BE2C (cell line): ENCODE data around the gene TTF2.

Source experiments
- DNase-seq: peaks from one replicate; pipeline ENCODE4 v3.0.0-alpha.2; 2020
- H3K27me3 ChIP-seq: fragments of 250-450 bp; sonication (Bioruptor Pico); 2 replicates; pipeline ENCODE4 v1.5.1; 2020; ENCODE audit warnings: mild to moderate bottlenecking
- H3K36me3 ChIP-seq: fragments of 250-450 bp; sonication (Bioruptor Pico); 2 replicates; pipeline ENCODE4 v1.5.1; 2020; ENCODE audit warnings: mild to moderate bottlenecking
- H3K4me1 ChIP-seq: fragments of 250-450 bp; sonication (Bioruptor Pico); 2 replicates; pipeline ENCODE4 v1.5.1; 2020
- H3K4me3 ChIP-seq: 2 replicates; pipeline ENCODE4 v1.5.1; 2011; ENCODE audit warnings: low read depth, low read length
- H3K9me3 ChIP-seq: fragments of 250-450 bp; sonication (Bioruptor Pico); 2 replicates; pipeline ENCODE4 v1.5.1; 2020
- TF ChIP-seq, protein P1 (sequence below): IDR thresholded peaks from 2 replicates; pipeline ENCODE4 v1.5.1; 2012; ENCODE audit warnings: mild to moderate bottlenecking, low read depth, low read length

The TTF2 gene

DNA sequence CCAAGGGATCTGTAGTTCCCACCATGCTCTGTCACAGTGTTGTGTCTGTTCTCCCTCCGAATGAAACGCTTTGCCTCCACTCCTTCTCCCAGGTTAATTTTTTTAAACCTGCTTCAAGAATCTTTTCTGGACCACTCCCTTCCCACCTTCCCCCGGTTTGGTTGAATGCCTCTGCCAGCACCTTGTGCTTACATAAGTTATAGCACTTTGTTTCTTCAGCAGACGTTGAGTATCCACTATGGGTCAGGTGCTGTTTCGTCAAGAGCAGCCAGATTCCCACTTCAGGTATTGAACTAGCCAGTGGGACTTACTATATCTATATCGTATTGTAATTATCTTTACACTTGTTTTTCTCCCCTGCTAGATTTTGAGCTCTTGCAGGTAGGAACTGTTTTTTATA, 27.6 kb downstream of the TTF2 start:
- TF ChIP-seq, protein P1, sequence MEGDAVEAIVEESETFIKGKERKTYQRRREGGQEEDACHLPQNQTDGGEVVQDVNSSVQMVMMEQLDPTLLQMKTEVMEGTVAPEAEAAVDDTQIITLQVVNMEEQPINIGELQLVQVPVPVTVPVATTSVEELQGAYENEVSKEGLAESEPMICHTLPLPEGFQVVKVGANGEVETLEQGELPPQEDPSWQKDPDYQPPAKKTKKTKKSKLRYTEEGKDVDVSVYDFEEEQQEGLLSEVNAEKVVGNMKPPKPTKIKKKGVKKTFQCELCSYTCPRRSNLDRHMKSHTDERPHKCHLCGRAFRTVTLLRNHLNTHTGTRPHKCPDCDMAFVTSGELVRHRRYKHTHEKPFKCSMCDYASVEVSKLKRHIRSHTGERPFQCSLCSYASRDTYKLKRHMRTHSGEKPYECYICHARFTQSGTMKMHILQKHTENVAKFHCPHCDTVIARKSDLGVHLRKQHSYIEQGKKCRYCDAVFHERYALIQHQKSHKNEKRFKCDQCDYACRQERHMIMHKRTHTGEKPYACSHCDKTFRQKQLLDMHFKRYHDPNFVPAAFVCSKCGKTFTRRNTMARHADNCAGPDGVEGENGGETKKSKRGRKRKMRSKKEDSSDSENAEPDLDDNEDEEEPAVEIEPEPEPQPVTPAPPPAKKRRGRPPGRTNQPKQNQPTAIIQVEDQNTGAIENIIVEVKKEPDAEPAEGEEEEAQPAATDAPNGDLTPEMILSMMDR = no peak
- H3K36me3 ChIP-seq = no peaks in the 10 kb centered on the region
- DNase-seq = no peak
- no peak overlapping the region for H3K4me3 ChIP-seq
- H3K9me3 ChIP-seq = no peaks in the 10 kb centered on the region
- no peaks in the 10 kb centered on the region for H3K27me3 ChIP-seq
- H3K4me1 ChIP-seq = no peaks in the 10 kb centered on the region

DNA sequence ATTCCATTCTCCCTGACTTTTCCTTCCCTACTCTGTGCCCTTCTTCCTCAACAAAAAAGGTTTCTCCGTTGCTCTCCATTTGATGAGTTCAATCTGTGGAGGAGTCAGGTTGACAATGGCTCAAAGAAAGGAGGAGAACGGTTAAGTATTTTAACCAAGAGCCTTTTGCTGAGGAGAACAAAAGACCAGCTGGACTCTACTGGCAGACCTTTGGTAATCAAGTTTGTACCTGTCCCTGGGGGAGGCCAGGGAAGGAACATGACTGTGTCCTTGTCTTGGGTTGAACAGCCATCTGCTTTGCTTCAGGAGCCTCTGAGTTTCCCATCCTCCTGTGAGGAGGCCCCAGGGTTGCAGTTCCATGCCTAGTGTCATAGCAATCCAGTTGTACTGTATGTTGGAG, 29.9 kb downstream of the TTF2 start:
- Histone ChIP-seq H3K4me1 (no peaks in the 10 kb centered on the region), H3K9me3 (no peaks in the 10 kb centered on the region), H3K27me3 (no peaks in the 10 kb centered on the region), H3K4me3 (no peak overlapping the region), H3K36me3 (no peaks in the 10 kb centered on the region)
- DNase-seq = no peak
- TF ChIP-seq, protein P1 = no peak

DNA sequence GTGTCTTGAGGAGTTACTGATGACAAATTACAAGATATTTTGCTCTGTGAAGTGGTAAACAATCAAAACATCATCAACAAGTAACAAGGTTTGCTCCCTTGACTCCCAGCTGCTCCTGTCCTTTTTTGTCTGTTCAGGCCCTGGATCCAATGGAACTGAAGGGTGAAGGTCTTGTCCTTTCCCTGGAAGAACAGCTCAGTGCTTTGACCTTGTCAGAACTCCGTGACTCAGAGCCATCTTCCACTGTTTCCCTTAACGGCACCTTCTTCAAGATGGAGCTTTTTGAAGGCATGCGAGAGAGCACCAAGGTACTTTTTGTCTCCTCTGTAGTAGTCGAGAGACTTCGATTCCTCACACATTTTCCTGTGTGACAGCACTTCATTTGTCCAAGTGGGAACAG, 32.5 kb downstream of the TTF2 start:
- H3K4me1 ChIP-seq = peaks cover 4% of the 10 kb centered on the region
- H3K36me3 ChIP-seq = no peaks in the 10 kb centered on the region; the same call in 1 of the 2 replicates
- no peaks in the 10 kb centered on the region for H3K27me3 ChIP-seq
- H3K9me3 ChIP-seq = no peaks in the 10 kb centered on the region
- H3K4me3 ChIP-seq = no peak overlapping the region
- no peak for DNase-seq
- TF ChIP-seq, protein P1 = no peak

DNA sequence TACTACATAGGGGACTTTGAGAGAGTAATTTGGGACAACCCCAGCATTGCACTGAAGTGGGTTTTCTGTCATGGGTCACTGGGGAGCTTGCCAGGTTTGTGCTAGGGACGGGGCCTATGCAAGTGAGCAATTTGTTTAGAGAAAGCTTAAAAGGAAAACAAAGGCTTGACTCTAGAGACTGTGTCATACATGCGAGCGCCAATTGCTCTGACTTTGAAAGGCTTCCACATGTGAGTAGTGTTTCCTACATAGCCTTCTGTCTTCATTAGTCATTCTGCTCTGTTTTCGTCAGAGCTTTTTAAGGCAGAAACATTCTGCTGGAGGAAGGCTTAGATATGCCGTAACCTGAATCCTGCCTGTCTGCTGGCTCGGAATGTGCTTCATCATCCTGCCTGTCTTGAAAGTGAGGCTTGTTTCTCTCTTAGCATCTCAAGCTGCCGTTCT, 33.0 kb downstream of the TTF2 start:
- DNase-seq = no peak
- Histone ChIP-seq H3K4me3 (no peak overlapping the region), H3K36me3 (no peaks in the 10 kb centered on the region; the same call in 1 of the 2 replicates)

DNA sequence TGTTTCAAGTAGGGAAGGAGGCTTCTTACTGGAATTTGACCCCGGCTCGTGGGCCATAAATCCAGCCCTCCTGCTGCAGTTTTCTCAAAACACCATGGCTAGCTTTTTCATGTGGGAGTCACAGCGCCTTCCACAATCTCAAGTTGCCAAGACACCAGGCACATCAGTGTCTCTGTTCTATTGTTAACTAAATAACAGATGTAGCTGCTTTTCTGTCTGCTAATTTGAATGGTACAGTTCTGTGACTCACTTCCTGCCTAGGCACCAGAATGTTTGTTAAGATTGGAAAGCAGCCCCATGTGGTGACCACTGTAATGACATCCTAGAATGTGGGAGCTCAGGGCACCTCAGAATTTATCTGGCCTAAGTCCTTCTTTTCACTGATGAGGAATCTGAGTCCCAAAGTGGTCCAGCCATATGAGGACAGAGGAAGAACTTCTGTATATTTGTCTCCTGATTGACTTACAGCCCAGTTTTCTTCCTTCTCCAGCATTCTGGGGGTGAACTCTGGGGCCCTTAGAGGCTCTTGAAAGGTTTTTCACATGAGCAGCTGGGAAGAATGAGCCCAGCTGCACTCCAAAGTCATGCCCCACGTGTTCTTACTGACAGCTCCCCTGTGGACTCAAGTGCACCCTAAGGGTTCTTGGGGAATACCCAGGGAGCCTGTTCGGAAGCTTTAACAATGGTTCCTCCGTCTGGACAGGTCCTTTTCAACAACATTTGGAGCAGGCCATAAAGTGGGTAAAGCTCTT, 33.9 kb downstream of the TTF2 start:
- no peaks in the 10 kb centered on the region for H3K27me3 ChIP-seq
- H3K9me3 ChIP-seq = no peaks in the 10 kb centered on the region
- peaks cover 4% of the 10 kb centered on the region for H3K4me1 ChIP-seq
- no peaks in the 10 kb centered on the region; the same call in 1 of the 2 replicates for H3K36me3 ChIP-seq
- H3K4me3 ChIP-seq = no peak overlapping the region
- TF ChIP-seq, protein P1 = peak; percentile 10; the same call in 1 of the 2 replicates
- DNase-seq = peak; percentile 5

More for the DNA sequence above, 33.0 kb downstream of the TTF2 start:
- no peaks in the 10 kb centered on the region for H3K9me3 ChIP-seq
- H3K27me3 ChIP-seq = no peaks in the 10 kb centered on the region
- peaks cover 4% of the 10 kb centered on the region for H3K4me1 ChIP-seq
- TF ChIP-seq, protein P1 = no peak
